ENCODE data around the gene GALNT13.

Gene GALNT13

GRCh38 chr2:153940511-153940910, 68.8 kb downstream of the GALNT13 start:
- no peak overlapping the region for H3K4me3 ChIP-seq (ENCODE audit: low read depth, low read length)
- TF ChIP-seq CTCF (IDR thresholded peaks at IDR 0.05; ENCODE audit: low read depth, low read length, missing control alignments) = no peak
- DNase-seq (ENCODE audit: low read depth) = no peak

GRCh38 chr2:153944800-153945199, 73.1 kb downstream of the GALNT13 start:
- H3K4me3 ChIP-seq (ENCODE audit: low read depth, low read length) = no peak overlapping the region
- DNase-seq (ENCODE audit: low read depth) = no peak
- no peak for TF ChIP-seq CTCF (IDR thresholded peaks at IDR 0.05; ENCODE audit: low read depth, low read length, missing control alignments)

GRCh38 chr2:153946036-153946435, 74.3 kb downstream of the GALNT13 start:
- no peak overlapping the region for H3K4me3 ChIP-seq (ENCODE audit: low read depth, low read length)
- DNase-seq (ENCODE audit: low read depth) = no peak
- no peak for TF ChIP-seq CTCF (IDR thresholded peaks at IDR 0.05; ENCODE audit: low read depth, low read length, missing control alignments)

GRCh38 chr2:153953761-153954160, 82.0 kb downstream of the GALNT13 start:
- no peak overlapping the region for H3K4me3 ChIP-seq (ENCODE audit: low read depth, low read length)
- TF ChIP-seq CTCF (IDR thresholded peaks at IDR 0.05; ENCODE audit: low read depth, low read length, missing control alignments) = no peak
- no peak for DNase-seq (ENCODE audit: low read depth)

- no peak for DNase-seq (ENCODE audit: low read depth)
- no peak overlapping the region for H3K4me3 ChIP-seq (ENCODE audit: low read depth, low read length)
- TF ChIP-seq CTCF (IDR thresholded peaks at IDR 0.05; ENCODE audit: low read depth, low read length, missing control alignments) = no peak
Measured at GRCh38 chr2:153963256-153963655, 91.5 kb downstream of the GALNT13 start.

- no peak for TF ChIP-seq CTCF (IDR thresholded peaks at IDR 0.05; ENCODE audit: low read depth, low read length, missing control alignments)
- no peak overlapping the region for H3K4me3 ChIP-seq (ENCODE audit: low read depth, low read length)
- no peak for DNase-seq (ENCODE audit: low read depth)
Measured at GRCh38 chr2:153967248-153967973, 95.7 kb downstream of the GALNT13 start.

GRCh38 chr2:153971250-153971649, 99.5 kb downstream of the GALNT13 start:
- no peak for TF ChIP-seq CTCF (IDR thresholded peaks at IDR 0.05; ENCODE audit: low read depth, low read length, missing control alignments)
- H3K4me3 ChIP-seq (ENCODE audit: low read depth, low read length) = no peak overlapping the region
- DNase-seq (ENCODE audit: low read depth) = no peak

All from GM12864 (cell line).